Dermis blood vessel endothelial cell (primary cell): Measurements from ENCODE around the gene MCHR1. TPM values are rescaled to one million over a fixed set of nuclear protein-coding genes. Genes with fewer than 3 reads are reported as not detected.

Source experiments
- DNase-seq: peaks from one replicate; pipeline ENCODE4 v3.0.0; 2010
- total RNA-seq: library from RNA; depleted of rRNA; stranded (reverse); fragments of >200 nt; gene quantifications from 2 replicates; pipeline ENCODE4 v1.2.3, GENCODE V29; 2014

The MCHR1 gene
- total RNA-seq, 1 donor from 2014 or later: not detected

- no peak for DNase-seq
These were observed 48.0 kb downstream of the MCHR1 start for GRCh38 chr22:40727070-40727963.

GRCh38 chr22:40727964-40728615, 48.8 kb downstream of the MCHR1 start:
- DNase-seq: no peak

GRCh38 chr22:40728731-40729189, 49.5 kb downstream of the MCHR1 start:
- no peak for DNase-seq

GRCh38 chr22:40729284-40729683, 50.0 kb downstream of the MCHR1 start:
- DNase-seq: no peak

Other genes with a start within 250 kb of the MCHR1 start
- 33.1 and 41.4 TPM in 2 replicates for gene MRTFA, start 42.8 kb upstream of the MCHR1 start, total RNA-seq
- gene SLC25A17, start 139.9 kb downstream of the MCHR1 start, total RNA-seq: 19.2 and 29.0 TPM in 2 replicates
- 241 and 289 TPM in 2 replicates for gene ST13, start 177.2 kb downstream of the MCHR1 start, total RNA-seq
- gene XPNPEP3, start 177.7 kb downstream of the MCHR1 start, total RNA-seq: 5.3 and 9.6 TPM in 2 replicates
- gene DNAJB7, start 182.6 kb downstream of the MCHR1 start, total RNA-seq: not detected in 2 replicates